Adrenal gland (tissue), 5 donors: ENCODE data around the gene DSTN.

Experiments
- CTCF ChIP-seq, 6 experiments: fragments of 450-650 bp in 4 of 6; fragments of 200-600 bp in 2 of 6; sonication (generic) in 1 of 6; IDR thresholded peaks; 1 replicate in 5 of 6; 2 replicates in 1 of 6; pipeline versions ENCODE4 v1.5.1 to v1.8.0; 2016 to 2021; ENCODE audit warnings: antibody characterized with exemption in 6 of 6, mild to moderate bottlenecking in 2 of 6, moderate library complexity in 1 of 6
- POLR2A ChIP-seq, 2 donors: fragments of 450-650 bp; IDR thresholded peaks; one replicate each; pipeline ENCODE4 v1.6.1; 2017; ENCODE audit warnings: antibody characterized with exemption in 2 of 2, mild to moderate bottlenecking in 2 of 2, moderate library complexity in 1 of 2
- donor health status: DM: no; HTN: no; CAD: no.

- no peak for TF ChIP-seq POLR2A (IDR thresholded peaks at IDR 0.05)
- TF ChIP-seq CTCF (IDR thresholded peaks at IDR 0.05): no peak
These were observed 61.9 kb downstream of the DSTN start for GRCh38 chr20:17631576-17632319.
